Measurements from ENCODE around the gene CFI.
"Not testable (repeated sequence)": the region's sequence is repeated elsewhere in the genome, so short reads cannot be mapped to it uniquely, and the experiment has no call there.

The CFI gene

GRCh38 chr4:109795059-109795458 lies 6.7 kb downstream of the CFI start:
- no peak for DNase-seq

GRCh38 chr4:109787807-109788206 lies 14.0 kb downstream of the CFI start:
- no peak for DNase-seq

- no peak for DNase-seq
These were observed 15.0 kb downstream of the CFI start for GRCh38 chr4:109786846-109787245.

- not testable (repeated sequence) for DNase-seq
These were observed 19.7 kb downstream of the CFI start for GRCh38 chr4:109782092-109782491.

GRCh38 chr4:109764789-109765402 lies 36.9 kb downstream of the CFI start:
- no peak for DNase-seq

GRCh38 chr4:109764376-109764775 lies 37.4 kb downstream of the CFI start:
- no peak for DNase-seq

- no peak for DNase-seq
These were observed 41.1 kb downstream of the CFI start for GRCh38 chr4:109760682-109761081.

GRCh38 chr4:109755656-109756055 lies 46.1 kb downstream of the CFI start:
- DNase-seq, result no peak

- DNase-seq, result no peak
These were observed 47.5 kb downstream of the CFI start for GRCh38 chr4:109754093-109754857.

- DNase-seq, result no peak
These were observed 49.3 kb downstream of the CFI start for GRCh38 chr4:109752525-109752924.

- DNase-seq, result no peak
These were observed 49.9 kb downstream of the CFI start for GRCh38 chr4:109751852-109752251.

- DNase-seq, result no peak
These were observed 51.1 kb downstream of the CFI start for GRCh38 chr4:109750652-109751244.

- DNase-seq, result no peak
These were observed 52.3 kb downstream of the CFI start for GRCh38 chr4:109749388-109750082.

- DNase-seq, result no peak
These were observed 53.7 kb downstream of the CFI start for GRCh38 chr4:109748114-109748513.

GRCh38 chr4:109746728-109747127 lies 55.1 kb downstream of the CFI start:
- no peak for DNase-seq

- DNase-seq, result no peak
These were observed 56.0 kb downstream of the CFI start for GRCh38 chr4:109745830-109746229.

- DNase-seq, result no peak
These were observed 62.3 kb downstream of the CFI start for GRCh38 chr4:109739547-109739946.

GRCh38 chr4:109738104-109738872 lies 63.5 kb downstream of the CFI start:
- DNase-seq, result no peak

- DNase-seq, result no peak
These were observed 66.0 kb downstream of the CFI start for GRCh38 chr4:109735566-109736365.

GRCh38 chr4:109733728-109734127 lies 68.1 kb downstream of the CFI start:
- DNase-seq, result no peak

- DNase-seq, result no peak
These were observed 70.9 kb downstream of the CFI start for GRCh38 chr4:109730619-109731545.
